Astrocyte (in vitro differentiated cells and primary cell): ENCODE results near the gene GREB1L.
"Not testable (repeated sequence)": the region's sequence is repeated elsewhere in the genome, so short reads cannot be mapped to it uniquely, and the experiment has no call there.

ENCODE experiments used
- EZH2 ChIP-seq: IDR thresholded peaks from 2 replicates; pipeline ENCODE4 v1.6.1; 2012; ENCODE audit warnings: mild to moderate bottlenecking, low read length, inconsistent platforms; ENCODE audit not compliant: insufficient read depth
- TF ChIP-seq, protein P1 (sequence below): IDR thresholded peaks from 2 replicates; pipeline ENCODE4 v1.5.1; 2011; ENCODE audit warnings: low read depth, mild to moderate bottlenecking, inconsistent platforms, low read length, moderate library complexity; ENCODE audit not compliant: insufficient read depth

DNA sequence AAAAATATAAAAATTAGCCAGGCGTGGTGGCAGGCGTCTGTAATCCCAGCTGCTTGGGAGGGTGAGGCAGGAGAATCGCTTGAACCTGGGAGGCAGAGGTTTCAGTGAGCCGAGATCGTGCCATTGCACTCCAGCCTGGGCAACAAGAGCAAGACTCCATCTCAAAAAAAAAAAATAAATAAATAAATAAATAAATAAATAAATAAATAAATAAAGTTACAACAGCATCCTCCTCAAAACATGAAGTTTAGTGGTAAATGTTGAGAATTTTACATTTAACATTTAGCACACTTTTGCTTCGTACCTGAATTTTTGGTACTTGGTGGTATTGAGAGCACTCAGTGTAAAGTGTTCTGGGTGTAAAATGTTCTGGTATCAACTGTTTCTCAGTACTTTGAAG, 36.2 kb downstream of the GREB1L start:
- TF ChIP-seq, protein P1, sequence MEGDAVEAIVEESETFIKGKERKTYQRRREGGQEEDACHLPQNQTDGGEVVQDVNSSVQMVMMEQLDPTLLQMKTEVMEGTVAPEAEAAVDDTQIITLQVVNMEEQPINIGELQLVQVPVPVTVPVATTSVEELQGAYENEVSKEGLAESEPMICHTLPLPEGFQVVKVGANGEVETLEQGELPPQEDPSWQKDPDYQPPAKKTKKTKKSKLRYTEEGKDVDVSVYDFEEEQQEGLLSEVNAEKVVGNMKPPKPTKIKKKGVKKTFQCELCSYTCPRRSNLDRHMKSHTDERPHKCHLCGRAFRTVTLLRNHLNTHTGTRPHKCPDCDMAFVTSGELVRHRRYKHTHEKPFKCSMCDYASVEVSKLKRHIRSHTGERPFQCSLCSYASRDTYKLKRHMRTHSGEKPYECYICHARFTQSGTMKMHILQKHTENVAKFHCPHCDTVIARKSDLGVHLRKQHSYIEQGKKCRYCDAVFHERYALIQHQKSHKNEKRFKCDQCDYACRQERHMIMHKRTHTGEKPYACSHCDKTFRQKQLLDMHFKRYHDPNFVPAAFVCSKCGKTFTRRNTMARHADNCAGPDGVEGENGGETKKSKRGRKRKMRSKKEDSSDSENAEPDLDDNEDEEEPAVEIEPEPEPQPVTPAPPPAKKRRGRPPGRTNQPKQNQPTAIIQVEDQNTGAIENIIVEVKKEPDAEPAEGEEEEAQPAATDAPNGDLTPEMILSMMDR, result not testable (repeated sequence)
- TF ChIP-seq EZH2, result not testable (repeated sequence)
